HepG2 (cell line): ENCODE results near the gene WDR83. TPM values are rescaled to one million over a fixed set of nuclear protein-coding genes. Genes with fewer than 3 reads are reported as not detected.

Experiments
- AKAP8 ChIP-seq: sonication (generic); formaldehyde crosslinking; IDR thresholded peaks from 2 replicates; pipeline ENCODE4 v1.5.1; 2020; ENCODE audit warnings: mild to moderate bottlenecking, missing genetic modification reagents
- DNMT3B ChIP-seq: conservative IDR thresholded peaks from 2 replicates; pipeline ENCODE4 v1.6.1; 2016; ENCODE audit warnings: missing biosample characterization, control low read depth
- MXD4 ChIP-seq: IDR thresholded peaks from 2 replicates; pipeline ENCODE4 v1.6.1; 2016; ENCODE audit warnings: mild to moderate bottlenecking, missing biosample characterization, missing genetic modification reagents
- MXI1 ChIP-seq: IDR thresholded peaks from 3 replicates; pipeline ENCODE4 v1.6.1; 2012; ENCODE audit warnings: low read depth, low read length, inconsistent platforms, borderline replicate concordance
- NAIF1 ChIP-seq: sonication (generic); formaldehyde crosslinking; IDR thresholded peaks from 2 replicates; pipeline ENCODE4 v1.5.0; 2020; ENCODE audit warnings: mild to moderate bottlenecking, missing genetic modification reagents, borderline replicate concordance
- NCOR1 ChIP-seq: fragments of 200-600 bp; sonication (generic); IDR thresholded peaks from 2 replicates; pipeline ENCODE4 v1.7.0; 2017; ENCODE audit warnings: antibody characterized with exemption, low read length, borderline replicate concordance
- SNAPC4 ChIP-seq: sonication (generic); formaldehyde crosslinking; IDR thresholded peaks from 2 replicates; pipeline ENCODE4 v1.4.0; 2020; ENCODE audit warnings: mild to moderate bottlenecking, missing genetic modification reagents
- ZNF512B ChIP-seq: sonication (generic); formaldehyde crosslinking; IDR thresholded peaks from 2 replicates; pipeline ENCODE4 v1.5.1; 2020; ENCODE audit warnings: missing genetic modification reagents, mild to moderate bottlenecking, borderline replicate concordance
- ZNF547 ChIP-seq: sonication (generic); formaldehyde crosslinking; IDR thresholded peaks from 2 replicates; pipeline ENCODE4 v1.5.1; 2020; ENCODE audit warnings: mild to moderate bottlenecking, missing genetic modification reagents
- ZNF557 ChIP-seq: sonication (generic); formaldehyde crosslinking; IDR thresholded peaks from 2 replicates; pipeline ENCODE4 v1.4.0; 2020; ENCODE audit warnings: missing genetic modification reagents
- ZNF563 ChIP-seq: sonication (generic); formaldehyde crosslinking; IDR thresholded peaks from 2 replicates; pipeline ENCODE4 v1.8.0; 2022; ENCODE audit warnings: mild to moderate bottlenecking, moderate library complexity, missing genetic modification reagents
- ZNF577 ChIP-seq: sonication (generic); formaldehyde crosslinking; IDR thresholded peaks from 2 replicates; pipeline ENCODE4 v1.4.0; 2020; ENCODE audit warnings: mild to moderate bottlenecking, low read depth, missing genetic modification reagents, borderline replicate concordance
- ZNF746 ChIP-seq: sonication (generic); formaldehyde crosslinking; IDR thresholded peaks from 2 replicates; pipeline ENCODE4 v1.8.0; 2022; ENCODE audit warnings: mild to moderate bottlenecking, missing genetic modification reagents
- ZNF747 ChIP-seq: sonication (generic); formaldehyde crosslinking; IDR thresholded peaks from 2 replicates; pipeline ENCODE4 v1.8.1; 2023; ENCODE audit warnings: missing genetic modification reagents, mild to moderate bottlenecking, borderline replicate concordance
- polyA plus RNA-seq, 8 experiments: library from polyadenylated mRNA; depleted of rRNA in 3 of 8; stranded (reverse) in 7 of 8; unstranded in 1 of 8; fragments of >200 nt; fragmentation: Illumina TruSeq in 4 of 8; extraction: Trizol in 4 of 8; gene quantifications; 2 replicates each; pipeline versions ENCODE4 v1.2.1 to v1.2.3, GENCODE V29; 2011 to 2016; ENCODE audit warnings: low read depth in 4 of 8, missing spikeins in 1 of 8, mixed read lengths in 1 of 8; ENCODE audit not compliant: insufficient read depth in 1 of 8
- total RNA-seq, 5 experiments: library from RNA; depleted of rRNA; stranded (reverse); fragments of >200 nt; fragmentation: Illumina TruSeq; extraction: Trizol; gene quantifications; 2 replicates each; pipeline ENCODE4 v1.2.3, GENCODE V29; 2016; ENCODE audit warnings: low read depth in 1 of 5
- TF ChIP-seq, protein P1 (sequence below): sonication (generic); formaldehyde crosslinking; IDR thresholded peaks from 2 replicates; pipeline ENCODE4 v1.5.0; 2020; ENCODE audit warnings: missing genetic modification reagents
- TF ChIP-seq, protein P2 (sequence below): fragments of 450-650 bp; IDR thresholded peaks from 2 replicates; pipeline ENCODE4 v1.6.1; 2016

Gene WDR83
- total and polyA plus RNA-seq, 2 of the 13 experiments (the other 11 are each of a cell fraction or from before 2014, with no cell fraction given), result 4.5 to 10.7 TPM

DNA sequence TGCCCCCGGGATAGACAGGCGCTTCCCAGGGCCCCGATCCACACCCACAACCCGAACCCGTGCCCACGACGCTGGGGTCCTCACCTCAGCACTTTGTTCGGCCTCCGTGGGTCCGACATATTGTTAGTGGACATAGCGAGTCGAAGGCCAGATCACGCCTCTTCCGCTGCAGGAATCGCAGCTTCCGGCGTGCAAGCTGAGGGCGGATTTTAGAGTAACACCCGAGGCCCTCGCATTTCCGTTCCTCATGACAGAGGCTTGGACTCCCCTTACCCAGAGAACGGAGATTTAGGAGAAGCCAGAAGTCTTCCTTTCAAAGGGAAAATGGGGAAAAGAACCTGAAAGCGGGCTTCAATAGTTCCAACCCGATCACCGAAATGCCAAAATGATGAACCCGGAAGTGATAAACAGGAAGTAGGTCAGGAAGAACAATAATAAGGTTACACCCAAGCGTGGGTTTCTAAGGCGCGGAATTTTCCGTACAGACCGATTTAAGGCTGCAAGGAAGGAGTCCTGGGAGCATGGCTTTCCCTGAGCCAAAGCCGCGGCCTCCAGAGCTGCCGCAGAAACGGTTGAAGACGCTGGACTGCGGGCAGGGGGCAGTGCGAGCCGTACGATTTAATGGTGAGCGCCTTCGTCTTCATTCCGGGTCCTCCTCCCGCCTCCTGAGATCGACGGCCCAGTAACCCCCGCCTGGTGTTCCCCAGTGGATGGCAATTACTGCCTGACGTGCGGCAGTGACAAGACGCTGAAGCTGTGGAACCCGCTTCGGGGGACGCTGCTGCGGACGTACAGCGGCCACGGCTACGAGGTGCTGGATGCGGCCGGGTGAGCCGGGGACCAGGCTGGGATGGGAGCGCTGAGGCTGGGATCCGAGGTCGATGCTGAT is 2.9 kb downstream of the WDR83 start (continued):
- peak; percentile 71; the same call in 1 of the 2 replicates for TF ChIP-seq NCOR1
- TF ChIP-seq SNAPC4, result peak; percentile 51; the same call in 1 of the 2 replicates
- TF ChIP-seq DNMT3B (CRISPR knock-in tag), result no peak
- no peak; the same call in 1 of the 2 replicates for TF ChIP-seq ZNF547 (CRISPR knock-in tag)
- no peak for TF ChIP-seq ZNF577 (CRISPR knock-in tag)
- TF ChIP-seq ZNF563 (CRISPR knock-in tag), result peak; percentile 66; the same call in 1 of the 2 replicates
- no peak for TF ChIP-seq ZNF557
- TF ChIP-seq ZNF747 (CRISPR knock-in tag), result 0 out of 2 replicates have a peak, but pooled peaks have one; percentile 30
- TF ChIP-seq MXI1, result peak; percentile 81
- TF ChIP-seq NAIF1 (CRISPR knock-in tag), result no peak
- peak; percentile 81; the same call in 1 of the 2 replicates for TF ChIP-seq MXD4 (CRISPR knock-in tag)
- no peak for TF ChIP-seq AKAP8 (CRISPR knock-in tag)
- no peak for TF ChIP-seq ZNF746
- TF ChIP-seq, protein P1, sequence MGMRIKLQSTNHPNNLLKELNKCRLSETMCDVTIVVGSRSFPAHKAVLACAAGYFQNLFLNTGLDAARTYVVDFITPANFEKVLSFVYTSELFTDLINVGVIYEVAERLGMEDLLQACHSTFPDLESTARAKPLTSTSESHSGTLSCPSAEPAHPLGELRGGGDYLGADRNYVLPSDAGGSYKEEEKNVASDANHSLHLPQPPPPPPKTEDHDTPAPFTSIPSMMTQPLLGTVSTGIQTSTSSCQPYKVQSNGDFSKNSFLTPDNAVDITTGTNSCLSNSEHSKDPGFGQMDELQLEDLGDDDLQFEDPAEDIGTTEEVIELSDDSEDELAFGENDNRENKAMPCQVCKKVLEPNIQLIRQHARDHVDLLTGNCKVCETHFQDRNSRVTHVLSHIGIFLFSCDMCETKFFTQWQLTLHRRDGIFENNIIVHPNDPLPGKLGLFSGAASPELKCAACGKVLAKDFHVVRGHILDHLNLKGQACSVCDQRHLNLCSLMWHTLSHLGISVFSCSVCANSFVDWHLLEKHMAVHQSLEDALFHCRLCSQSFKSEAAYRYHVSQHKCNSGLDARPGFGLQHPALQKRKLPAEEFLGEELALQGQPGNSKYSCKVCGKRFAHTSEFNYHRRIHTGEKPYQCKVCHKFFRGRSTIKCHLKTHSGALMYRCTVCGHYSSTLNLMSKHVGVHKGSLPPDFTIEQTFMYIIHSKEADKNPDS (CRISPR knock-in tag), result 0 out of 2 replicates have a peak, but pooled peaks have one; percentile 30
- TF ChIP-seq ZNF512B, result no peak
- TF ChIP-seq, protein P2, sequence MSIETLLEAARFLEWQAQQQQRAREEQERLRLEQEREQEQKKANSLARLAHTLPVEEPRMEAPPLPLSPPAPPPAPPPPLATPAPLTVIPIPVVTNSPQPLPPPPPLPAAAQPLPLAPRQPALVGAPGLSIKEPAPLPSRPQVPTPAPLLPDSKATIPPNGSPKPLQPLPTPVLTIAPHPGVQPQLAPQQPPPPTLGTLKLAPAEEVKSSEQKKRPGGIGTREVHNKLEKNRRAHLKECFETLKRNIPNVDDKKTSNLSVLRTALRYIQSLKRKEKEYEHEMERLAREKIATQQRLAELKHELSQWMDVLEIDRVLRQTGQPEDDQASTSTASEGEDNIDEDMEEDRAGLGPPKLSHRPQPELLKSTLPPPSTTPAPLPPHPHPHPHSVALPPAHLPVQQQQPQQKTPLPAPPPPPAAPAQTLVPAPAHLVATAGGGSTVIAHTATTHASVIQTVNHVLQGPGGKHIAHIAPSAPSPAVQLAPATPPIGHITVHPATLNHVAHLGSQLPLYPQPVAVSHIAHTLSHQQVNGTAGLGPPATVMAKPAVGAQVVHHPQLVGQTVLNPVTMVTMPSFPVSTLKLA, result no peak
